Esophagus mucosa (tissue), 1 donor: ENCODE results near the gene BNC2. TPM values are rescaled to one million over a fixed set of nuclear protein-coding genes. Genes with fewer than 3 reads are reported as not detected.
"Not testable (repeated sequence)": the region's sequence is repeated elsewhere in the genome, so short reads cannot be mapped to it uniquely, and the experiment has no call there.

Experiments used
- ATAC-seq: fragments of 200-7000 bp; cut with Tn5 transposase; one replicate; pipeline ENCODE4 v1.9.1; 2020
- total RNA-seq: library from RNA; stranded (reverse); gene quantifications from one replicate; pipeline ENCODE4 v1.2.4, GENCODE V29; 2023
- donor health status: DM: yes; HTN: yes; CAD: no.

The BNC2 gene
- total RNA-seq, 1 donor from 2014 or later = 3.7 TPM

GRCh38 chr9:16575142-16575985 lies 295.1 kb downstream of the BNC2 start:
- no peak for ATAC-seq

- no peak for ATAC-seq
These were observed 298.3 kb downstream of the BNC2 start for GRCh38 chr9:16572005-16572734.

- no peak for ATAC-seq
These were observed 299.2 kb downstream of the BNC2 start for GRCh38 chr9:16571127-16571802.

GRCh38 chr9:16563446-16563845 lies 307.0 kb downstream of the BNC2 start:
- no peak for ATAC-seq

- no peak for ATAC-seq
These were observed 309.3 kb downstream of the BNC2 start for GRCh38 chr9:16561121-16561520.

GRCh38 chr9:16559418-16560188 lies 310.9 kb downstream of the BNC2 start:
- ATAC-seq = no peak

GRCh38 chr9:16555802-16556201 lies 314.7 kb downstream of the BNC2 start:
- ATAC-seq = no peak

- ATAC-seq = no peak
These were observed 316.5 kb downstream of the BNC2 start for GRCh38 chr9:16553869-16554540.

- no peak for ATAC-seq
These were observed 318.2 kb downstream of the BNC2 start for GRCh38 chr9:16552252-16552651.

GRCh38 chr9:16551692-16552091 lies 318.8 kb downstream of the BNC2 start:
- no peak for ATAC-seq

- ATAC-seq = no peak
These were observed 324.8 kb downstream of the BNC2 start for GRCh38 chr9:16545639-16546038.

- no peak for ATAC-seq
These were observed 325.6 kb downstream of the BNC2 start for GRCh38 chr9:16544842-16545241.

- no peak for ATAC-seq
These were observed 326.8 kb downstream of the BNC2 start for GRCh38 chr9:16543686-16544085.

- no peak for ATAC-seq
These were observed 327.2 kb downstream of the BNC2 start for GRCh38 chr9:16543225-16543624.

GRCh38 chr9:16542290-16542689 lies 328.2 kb downstream of the BNC2 start:
- ATAC-seq = no peak

GRCh38 chr9:16540743-16541613 lies 329.5 kb downstream of the BNC2 start:
- no peak for ATAC-seq

GRCh38 chr9:16539626-16540025 lies 330.8 kb downstream of the BNC2 start:
- not testable (repeated sequence) for ATAC-seq

- ATAC-seq = no peak
These were observed 334.9 kb downstream of the BNC2 start for GRCh38 chr9:16535555-16535954.

- ATAC-seq = no peak
These were observed 337.6 kb downstream of the BNC2 start for GRCh38 chr9:16532681-16533450.

GRCh38 chr9:16532272-16532671 lies 338.2 kb downstream of the BNC2 start:
- no peak for ATAC-seq
